Measurements from ENCODE around the gene GAMT. TPM values are rescaled to one million over a fixed set of nuclear protein-coding genes. Genes with fewer than 3 reads are reported as not detected.
A peak's percentile ranks its signal among the peaks of the same experiment; 100 is the strongest.

The GAMT gene
- total RNA-seq, 4 donors from 2014 or later, result 43.8 to 120 (median 94.4) TPM

DNA sequence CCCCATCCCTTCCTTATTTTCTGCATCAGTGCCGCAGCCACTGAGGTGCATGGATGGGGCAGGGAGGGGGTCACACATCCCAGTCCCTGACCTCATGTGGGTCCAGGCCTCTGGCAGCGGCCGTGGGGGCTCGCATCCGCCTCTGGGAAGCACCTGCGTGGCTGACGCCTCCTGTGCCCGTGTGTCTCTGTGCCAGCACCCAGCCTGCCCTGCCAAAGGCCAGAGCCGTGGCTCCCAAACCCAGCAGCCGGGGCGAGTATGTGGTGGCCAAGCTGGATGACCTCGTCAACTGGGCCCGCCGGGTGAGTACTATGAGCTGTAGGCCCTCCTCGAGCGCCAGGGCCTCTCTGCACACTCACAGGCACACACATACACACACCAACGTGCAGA, 12.7 kb downstream of the GAMT start:
- Histone ChIP-seq H3K4me1 (peaks cover 0 to 35% (median 14%) of the 10 kb centered on the region in 4 donors), H3K4me3 (no peak overlapping the region), H3K27ac (peak overlapping the region in 1 of 4 donors; percentile 68), H3K27me3 (no peaks in the 10 kb centered on the region), H3K9me3 (no peaks in the 10 kb centered on the region), H3K36me3 (peaks cover 4 to 73% (median 20%) of the 10 kb centered on the region in 3 donors)
- no peak for DNase-seq (ENCODE audit: low spot score in 2 of 2)
- TF ChIP-seq, protein P1, sequence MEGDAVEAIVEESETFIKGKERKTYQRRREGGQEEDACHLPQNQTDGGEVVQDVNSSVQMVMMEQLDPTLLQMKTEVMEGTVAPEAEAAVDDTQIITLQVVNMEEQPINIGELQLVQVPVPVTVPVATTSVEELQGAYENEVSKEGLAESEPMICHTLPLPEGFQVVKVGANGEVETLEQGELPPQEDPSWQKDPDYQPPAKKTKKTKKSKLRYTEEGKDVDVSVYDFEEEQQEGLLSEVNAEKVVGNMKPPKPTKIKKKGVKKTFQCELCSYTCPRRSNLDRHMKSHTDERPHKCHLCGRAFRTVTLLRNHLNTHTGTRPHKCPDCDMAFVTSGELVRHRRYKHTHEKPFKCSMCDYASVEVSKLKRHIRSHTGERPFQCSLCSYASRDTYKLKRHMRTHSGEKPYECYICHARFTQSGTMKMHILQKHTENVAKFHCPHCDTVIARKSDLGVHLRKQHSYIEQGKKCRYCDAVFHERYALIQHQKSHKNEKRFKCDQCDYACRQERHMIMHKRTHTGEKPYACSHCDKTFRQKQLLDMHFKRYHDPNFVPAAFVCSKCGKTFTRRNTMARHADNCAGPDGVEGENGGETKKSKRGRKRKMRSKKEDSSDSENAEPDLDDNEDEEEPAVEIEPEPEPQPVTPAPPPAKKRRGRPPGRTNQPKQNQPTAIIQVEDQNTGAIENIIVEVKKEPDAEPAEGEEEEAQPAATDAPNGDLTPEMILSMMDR (IDR thresholded peaks at IDR 0.05), result no peak
- no peak for TF ChIP-seq POLR2A (IDR thresholded peaks at IDR 0.05)
- TF ChIP-seq EP300 (IDR thresholded peaks at IDR 0.05), result no peak
- 90 to 93% methylated on average over 11 to 17 of the region's 17 CpGs for WGBS, 2 donors

DNA sequence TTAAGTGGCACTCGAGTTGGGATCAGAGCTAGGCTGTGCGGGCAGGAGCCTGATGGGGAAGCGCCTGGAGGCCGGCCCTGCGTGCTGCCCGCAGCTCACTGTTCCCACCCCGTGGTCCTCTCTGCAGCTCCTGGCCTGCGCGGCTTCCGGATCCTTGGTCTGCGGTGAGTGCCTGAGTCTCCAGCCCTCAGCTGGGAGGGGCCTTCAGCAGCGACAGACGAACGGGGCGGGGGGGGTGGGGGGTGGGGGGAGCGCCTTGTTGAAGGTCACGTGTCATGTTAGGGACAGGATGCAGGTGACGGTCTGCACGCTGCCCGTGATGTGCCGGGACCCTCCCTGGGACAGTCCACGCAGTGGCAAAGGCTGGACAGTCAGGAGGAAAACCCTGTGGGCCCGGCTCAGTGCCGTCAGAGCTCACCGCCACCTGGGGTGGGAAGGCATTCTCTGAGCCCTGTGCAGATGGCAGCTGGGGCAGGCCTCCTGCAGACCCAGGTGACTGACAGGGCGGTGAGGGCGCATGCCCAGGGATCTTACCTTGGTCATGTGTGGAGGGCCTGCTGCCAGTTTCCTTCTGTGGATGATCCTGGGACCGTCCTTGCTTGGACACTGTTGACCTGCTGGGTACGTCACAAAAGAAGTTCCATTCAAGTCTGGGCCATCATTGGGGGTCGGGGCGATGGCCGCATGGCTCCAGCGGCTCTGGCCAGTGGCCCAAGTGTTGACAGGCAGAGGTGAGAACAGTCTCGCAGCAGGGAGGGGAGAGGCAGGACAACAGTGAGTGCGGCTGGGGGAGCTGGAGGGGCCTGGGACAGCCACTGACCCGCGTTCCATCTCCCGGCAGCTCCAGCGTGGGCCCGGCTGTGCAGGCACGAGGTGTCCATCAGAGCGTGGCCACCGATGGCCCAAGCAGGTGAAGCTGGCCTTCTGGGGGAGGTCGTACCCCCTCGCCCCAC, 13.4 kb downstream of the GAMT start:
- Histone ChIP-seq H3K4me1 (peaks cover 0 to 35% (median 14%) of the 10 kb centered on the region in 4 donors), H3K36me3 (peaks cover 4 to 66% (median 15%) of the 10 kb centered on the region in 3 donors), H3K27ac (peak overlapping the region in 2 of 4 donors; percentile 14 to 68), H3K27me3 (no peaks in the 10 kb centered on the region), H3K9me3 (no peaks in the 10 kb centered on the region), H3K4me3 (no peak overlapping the region)
- TF ChIP-seq, protein P1 (IDR thresholded peaks at IDR 0.05), result no peak
- TF ChIP-seq EP300 (IDR thresholded peaks at IDR 0.05) (no peak), POLR2A (IDR thresholded peaks at IDR 0.05) (no peak)
- WGBS, 2 donors, result 85 to 86% methylated on average over 32 to 38 of the region's 45 CpGs
- DNase-seq (ENCODE audit: low spot score in 2 of 2), result no peak

DNA sequence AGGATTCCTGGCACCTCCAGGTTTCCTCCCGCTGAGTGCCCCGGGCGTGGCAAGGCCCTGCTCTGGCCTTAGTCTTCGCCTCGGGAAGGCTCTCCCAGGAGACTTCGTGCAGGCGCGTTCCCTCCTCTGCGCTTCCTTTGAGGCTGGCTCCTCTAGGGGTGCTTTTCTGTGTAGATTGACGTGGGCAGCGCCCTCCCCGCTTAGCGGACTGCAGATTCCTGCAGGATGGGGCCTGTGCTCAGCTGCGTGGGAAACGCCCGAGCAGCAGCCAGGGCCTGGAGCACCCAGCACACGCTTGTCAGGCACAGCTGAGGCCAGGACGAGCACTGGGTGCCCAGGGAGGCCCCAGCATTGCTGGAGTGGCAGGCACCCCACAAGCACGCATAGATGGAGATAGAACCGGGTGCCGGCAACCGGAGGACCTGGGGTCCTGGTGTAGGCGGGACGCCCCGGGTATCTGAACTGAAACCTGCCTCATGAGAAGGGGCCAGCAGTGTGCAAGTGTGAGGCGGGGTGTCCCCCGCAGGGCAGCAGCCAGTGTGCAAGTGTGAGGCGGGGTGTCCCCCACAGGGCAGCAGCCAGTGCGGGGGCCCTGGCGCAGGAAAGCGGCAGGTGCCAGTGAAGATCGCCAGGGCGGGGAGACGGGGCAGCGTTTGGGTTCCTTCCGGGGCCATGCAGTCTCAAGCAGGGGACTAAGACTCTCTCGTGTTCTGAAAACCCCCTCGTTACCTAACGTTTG, 14.2 kb downstream of the GAMT start:
- WGBS, 2 donors, result 83 to 89% methylated on average over 24 to 39 of the region's 39 CpGs
- Histone ChIP-seq H3K4me1 (peaks cover 0 to 35% (median 14%) of the 10 kb centered on the region in 4 donors), H3K9me3 (no peaks in the 10 kb centered on the region), H3K27me3 (no peaks in the 10 kb centered on the region), H3K36me3 (peaks cover 2 to 58% (median 14%) of the 10 kb centered on the region in 3 donors), H3K27ac (peak overlapping the region in 2 of 4 donors; percentile 14 to 68), H3K4me3 (no peak overlapping the region)
- TF ChIP-seq, protein P1 (IDR thresholded peaks at IDR 0.05), result no peak
- TF ChIP-seq EP300 (IDR thresholded peaks at IDR 0.05) (peak in 1 of 2 donors; percentile 7), POLR2A (IDR thresholded peaks at IDR 0.05) (peak in 1 of 2 donors; percentile 30)
- DNase-seq (ENCODE audit: low spot score in 2 of 2), result no peak

- Histone ChIP-seq H3K4me3 (no peak overlapping the region), H3K27me3 (no peaks in the 10 kb centered on the region), H3K9me3 (no peaks in the 10 kb centered on the region), H3K4me1 (peaks cover 0 to 41% (median 17%) of the 10 kb centered on the region in 4 donors), H3K36me3 (peaks cover 2 to 45% (median 14%) of the 10 kb centered on the region in 3 donors), H3K27ac (peak overlapping the region in 1 of 4 donors; percentile 68)
- TF ChIP-seq EP300 (IDR thresholded peaks at IDR 0.05) (no peak), POLR2A (IDR thresholded peaks at IDR 0.05) (no peak)
- TF ChIP-seq, protein P1 (IDR thresholded peaks at IDR 0.05), result no peak
- 90 to 92% methylated on average over 3 of the region's 3 CpGs for WGBS, 2 donors
- no peak for DNase-seq (ENCODE audit: low spot score in 2 of 2)
These were observed 15.5 kb downstream of the GAMT start for GRCh38 chr19:1385816-1386215.
